ENCODE data around the gene KCNQ1. TPM values are rescaled to one million over a fixed set of nuclear protein-coding genes. Genes with fewer than 3 reads are reported as not detected.

KCNQ1 gene
- polyA plus RNA-seq, 1 donor from 2014 or later, result not detected

GRCh38 chr11:2484576-2485125 lies 39.8 kb downstream of the KCNQ1 start:
- Histone ChIP-seq H3K4me3 (ENCODE audit: low read length) (no peak overlapping the region), H3K27ac (ENCODE audit: low read length) (no peak overlapping the region), H3K4me2 (ENCODE audit: low read length) (no peak overlapping the region), H4K20me1 (ENCODE audit: insufficient read depth) (no peaks in the 10 kb centered on the region), H3K36me3 (ENCODE audit: insufficient read depth, low read length) (no peaks in the 10 kb centered on the region), H3F3A (ENCODE audit: insufficient read depth, low read length, poor library complexity, severe bottlenecking) (no peaks in the 10 kb centered on the region), H3K79me2 (replicated peaks; ENCODE audit: insufficient read depth, low read length) (no peaks in the 10 kb centered on the region), H3K27me3 (ENCODE audit: insufficient read depth, low read depth, low read length) (no peaks in the 10 kb centered on the region), H3K9ac (ENCODE audit: low read length) (no peak overlapping the region), H2AFZ (ENCODE audit: low read depth, low read length) (no peak overlapping the region), H3K9me2 (ENCODE audit: insufficient read depth, low read length) (no peaks in the 10 kb centered on the region), H3K9me3 (ENCODE audit: low read length) (peaks cover 3% of the 10 kb centered on the region)
- TF ChIP-seq TAF1 (IDR thresholded peaks at IDR 0.05; ENCODE audit: low read depth), result no peak
- TF ChIP-seq SMC3 (conservative IDR thresholded peaks at IDR 0.05; ENCODE audit: poor library complexity), result no peak
- TF ChIP-seq EP300 (conservative IDR thresholded peaks at IDR 0.05; ENCODE audit: poor library complexity, severe bottlenecking), result no peak
- TF ChIP-seq RAD21 (conservative IDR thresholded peaks at IDR 0.05), result no peak
- no peak for TF ChIP-seq POLR2AphosphoS5 (IDR thresholded peaks at IDR 0.05)
- no peak for TF ChIP-seq MXI1 (conservative IDR thresholded peaks at IDR 0.05; ENCODE audit: poor library complexity, severe bottlenecking)
- no peak for TF ChIP-seq REST (IDR thresholded peaks at IDR 0.05; ENCODE audit: borderline replicate concordance)
- TF ChIP-seq EZH2 (IDR thresholded peaks at IDR 0.05; ENCODE audit: borderline replicate concordance, insufficient read depth, low read length, poor library complexity, severe bottlenecking), result no peak
- no peak for TF ChIP-seq CTCF (IDR thresholded peaks at IDR 0.05; ENCODE audit: poor library complexity, severe bottlenecking)

- Histone ChIP-seq H3K4me3 (ENCODE audit: low read length) (no peak overlapping the region), H2AFZ (ENCODE audit: low read depth, low read length) (no peak overlapping the region), H3K27ac (ENCODE audit: low read length) (no peak overlapping the region), H3K79me2 (replicated peaks; ENCODE audit: insufficient read depth, low read length) (no peaks in the 10 kb centered on the region), H3K27me3 (ENCODE audit: insufficient read depth, low read depth, low read length) (no peaks in the 10 kb centered on the region), H3K9me3 (ENCODE audit: low read length) (peaks cover 3% of the 10 kb centered on the region), H3K9ac (ENCODE audit: low read length) (no peak overlapping the region), H3K4me2 (ENCODE audit: low read length) (no peak overlapping the region), H3K36me3 (ENCODE audit: insufficient read depth, low read length) (no peaks in the 10 kb centered on the region), H4K20me1 (ENCODE audit: insufficient read depth) (no peaks in the 10 kb centered on the region), H3K9me2 (ENCODE audit: insufficient read depth, low read length) (no peaks in the 10 kb centered on the region), H3F3A (ENCODE audit: insufficient read depth, low read length, poor library complexity, severe bottlenecking) (no peaks in the 10 kb centered on the region)
- TF ChIP-seq EZH2 (IDR thresholded peaks at IDR 0.05; ENCODE audit: borderline replicate concordance, insufficient read depth, low read length, poor library complexity, severe bottlenecking) (no peak), SMC3 (conservative IDR thresholded peaks at IDR 0.05; ENCODE audit: poor library complexity) (no peak), TAF1 (IDR thresholded peaks at IDR 0.05; ENCODE audit: low read depth) (no peak), CTCF (IDR thresholded peaks at IDR 0.05; ENCODE audit: poor library complexity, severe bottlenecking) (no peak), REST (IDR thresholded peaks at IDR 0.05; ENCODE audit: borderline replicate concordance) (no peak), POLR2AphosphoS5 (IDR thresholded peaks at IDR 0.05) (no peak), EP300 (conservative IDR thresholded peaks at IDR 0.05; ENCODE audit: poor library complexity, severe bottlenecking) (no peak), MXI1 (conservative IDR thresholded peaks at IDR 0.05; ENCODE audit: poor library complexity, severe bottlenecking) (no peak), RAD21 (conservative IDR thresholded peaks at IDR 0.05) (no peak)
Measured at GRCh38 chr11:2488004-2488403, 43.2 kb downstream of the KCNQ1 start.

All from neural cell (in vitro differentiated cells).